Effector CD8-positive, alpha-beta T cell (primary cell): ENCODE data around the gene ADAMTS17.
"Not testable (repeated sequence)": the region's sequence is repeated elsewhere in the genome, so short reads cannot be mapped to it uniquely, and the experiment has no call there.

Source experiments
- DNase-seq: peaks from one replicate; lab custom pipeline; 2025; lab: John Stamatoyannopoulos, UW

The ADAMTS17 gene

GRCh38 chr15:99995543-99995942 lies 346.2 kb downstream of the ADAMTS17 start:
- no peak for DNase-seq

DNA sequence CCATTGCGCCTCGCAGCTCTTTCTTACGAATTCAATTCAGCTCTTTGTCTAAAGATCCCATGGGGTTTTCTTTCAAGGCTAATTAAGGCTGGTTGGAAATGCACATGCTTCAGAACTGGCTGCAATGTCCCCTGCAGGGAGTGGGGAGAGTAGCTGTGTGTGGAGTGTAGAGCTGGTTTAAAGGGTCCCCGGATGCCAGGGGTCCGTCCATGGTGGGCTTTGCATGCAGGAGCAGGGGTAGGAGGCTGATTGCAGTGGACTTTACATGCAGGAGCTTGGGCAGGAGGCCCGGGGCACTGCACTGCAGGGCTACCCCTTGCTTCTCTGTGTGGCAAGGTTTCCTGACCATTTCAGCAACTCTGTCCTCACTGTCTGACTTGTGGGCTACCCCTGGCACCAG lies 346.9 kb downstream of the ADAMTS17 start:
- DNase-seq: no peak

GRCh38 chr15:99993681-99994131 lies 348.1 kb downstream of the ADAMTS17 start:
- no peak for DNase-seq

DNA sequence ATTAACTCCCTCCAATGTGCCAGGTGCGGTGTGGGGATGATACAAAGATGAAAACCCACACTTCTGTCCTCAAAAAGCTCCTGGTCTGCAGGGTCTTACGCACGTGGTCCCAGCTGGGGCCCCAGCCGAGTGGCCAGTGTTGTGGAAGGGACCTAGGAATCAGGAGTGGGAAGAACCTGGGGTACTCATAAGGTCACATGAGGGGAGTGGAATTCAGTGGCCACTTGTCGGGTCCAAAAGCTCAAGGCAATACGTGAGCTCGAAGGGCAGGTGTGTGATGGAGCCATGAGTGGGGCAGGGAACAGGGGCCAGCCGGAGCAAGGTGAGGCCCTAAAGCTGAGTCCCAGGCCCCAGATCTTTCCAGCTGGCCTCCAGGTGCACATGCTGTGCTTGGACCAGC lies 348.5 kb downstream of the ADAMTS17 start:
- DNase-seq: no peak

- DNase-seq: no peak
Measured at GRCh38 chr15:99992611-99993231, 349.1 kb downstream of the ADAMTS17 start.

GRCh38 chr15:99989095-99989494 lies 352.7 kb downstream of the ADAMTS17 start:
- no peak for DNase-seq

GRCh38 chr15:99987701-99988100 lies 354.1 kb downstream of the ADAMTS17 start:
- DNase-seq: no peak

DNA sequence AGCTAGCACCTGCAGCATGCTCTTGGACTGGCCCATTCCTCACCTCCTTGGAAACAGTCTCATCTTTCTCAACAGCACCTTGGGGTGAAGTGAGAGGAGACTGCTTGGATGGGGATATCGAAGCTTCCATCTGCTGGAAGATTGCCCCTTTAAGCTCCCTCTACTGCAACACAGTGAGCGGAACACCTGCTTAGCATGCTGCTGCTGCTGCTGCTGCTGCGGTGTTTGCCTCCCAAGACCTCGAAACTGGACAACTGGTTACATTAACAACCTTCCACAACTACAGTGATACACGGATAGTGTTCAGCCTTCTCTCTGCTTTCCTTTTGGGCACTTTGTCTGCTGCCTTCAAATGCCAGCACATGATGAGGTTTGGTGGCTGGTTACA lies 354.7 kb downstream of the ADAMTS17 start:
- no peak for DNase-seq

DNA sequence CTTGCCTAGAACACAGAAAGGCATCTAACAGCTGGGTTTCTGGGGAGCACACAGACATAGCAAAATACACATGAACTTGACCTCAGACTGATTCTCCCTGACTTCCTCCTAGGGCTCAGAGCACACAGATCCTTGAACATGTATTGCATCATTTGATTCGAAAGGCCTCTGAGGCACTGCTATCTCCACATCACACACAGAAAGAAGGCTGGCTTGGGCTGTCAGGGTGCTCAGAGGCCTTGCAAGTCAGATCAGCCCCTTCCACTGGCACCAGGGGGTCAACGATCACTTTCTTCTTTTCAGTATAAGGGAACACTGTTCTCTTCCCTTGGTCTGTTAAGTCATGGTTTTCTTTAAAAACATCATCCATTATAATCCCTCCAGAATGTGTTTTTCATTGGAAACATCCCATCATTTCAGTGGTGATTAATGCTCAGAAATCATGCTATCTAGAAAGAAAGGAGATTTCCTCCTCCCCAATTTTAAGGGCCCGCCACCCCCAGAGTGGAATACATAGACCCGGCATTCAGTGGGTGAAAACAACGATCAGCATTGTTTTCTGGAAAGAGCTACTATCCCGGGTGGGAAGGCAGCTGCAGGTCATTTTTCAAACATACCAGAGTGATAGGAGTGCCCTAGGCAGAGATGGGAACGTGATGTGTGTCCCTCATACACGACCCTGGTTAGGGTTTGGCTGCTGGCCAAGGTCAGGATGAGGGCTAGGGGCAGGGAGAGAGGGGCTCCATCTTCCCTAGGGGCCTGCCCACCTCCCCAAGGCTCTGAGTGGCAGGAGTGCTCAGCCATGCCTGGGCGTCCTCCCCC lies 355.3 kb downstream of the ADAMTS17 start:
- no peak for DNase-seq

DNA sequence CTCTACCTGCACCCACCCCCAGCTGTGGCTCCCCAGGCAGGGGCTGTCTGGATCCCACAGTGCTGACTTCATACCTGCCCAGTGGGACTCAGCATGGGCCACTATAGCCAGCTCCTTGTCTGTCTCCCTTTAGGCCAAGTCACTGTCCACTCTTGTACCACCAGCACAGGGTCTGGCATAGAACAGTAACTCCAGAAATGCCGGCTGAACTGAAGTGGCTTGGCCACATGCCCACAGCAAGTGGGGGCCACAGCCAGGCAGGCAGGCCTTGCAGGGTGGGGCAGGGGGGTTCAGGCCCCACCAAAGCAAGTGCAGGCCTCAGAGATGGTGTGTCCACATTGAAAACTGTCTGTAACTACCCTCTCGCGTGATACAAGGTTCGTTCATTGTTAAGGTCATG lies 355.9 kb downstream of the ADAMTS17 start:
- DNase-seq: no peak

GRCh38 chr15:99984491-99985243 lies 357.1 kb downstream of the ADAMTS17 start:
- DNase-seq: no peak

DNA sequence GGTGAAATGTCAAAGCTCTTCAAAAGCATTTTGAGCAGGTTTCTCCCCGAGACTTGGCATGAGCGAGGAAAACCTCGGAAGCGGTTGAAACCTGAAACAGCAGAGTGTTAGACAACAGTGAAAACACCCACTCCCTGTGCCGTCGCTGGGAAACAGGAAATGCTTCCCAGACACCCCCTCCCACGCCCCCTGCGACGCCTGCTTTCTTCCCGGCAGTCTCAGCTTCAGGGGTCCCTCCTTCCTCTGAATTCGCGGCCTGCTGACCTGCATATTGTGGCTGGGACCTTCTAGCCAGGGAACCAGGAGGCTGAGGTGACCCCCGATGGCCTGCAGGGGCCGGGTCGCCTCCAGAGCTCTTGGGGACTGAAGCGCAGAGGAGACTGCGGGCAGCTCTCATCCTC lies 357.9 kb downstream of the ADAMTS17 start:
- DNase-seq: no peak

DNA sequence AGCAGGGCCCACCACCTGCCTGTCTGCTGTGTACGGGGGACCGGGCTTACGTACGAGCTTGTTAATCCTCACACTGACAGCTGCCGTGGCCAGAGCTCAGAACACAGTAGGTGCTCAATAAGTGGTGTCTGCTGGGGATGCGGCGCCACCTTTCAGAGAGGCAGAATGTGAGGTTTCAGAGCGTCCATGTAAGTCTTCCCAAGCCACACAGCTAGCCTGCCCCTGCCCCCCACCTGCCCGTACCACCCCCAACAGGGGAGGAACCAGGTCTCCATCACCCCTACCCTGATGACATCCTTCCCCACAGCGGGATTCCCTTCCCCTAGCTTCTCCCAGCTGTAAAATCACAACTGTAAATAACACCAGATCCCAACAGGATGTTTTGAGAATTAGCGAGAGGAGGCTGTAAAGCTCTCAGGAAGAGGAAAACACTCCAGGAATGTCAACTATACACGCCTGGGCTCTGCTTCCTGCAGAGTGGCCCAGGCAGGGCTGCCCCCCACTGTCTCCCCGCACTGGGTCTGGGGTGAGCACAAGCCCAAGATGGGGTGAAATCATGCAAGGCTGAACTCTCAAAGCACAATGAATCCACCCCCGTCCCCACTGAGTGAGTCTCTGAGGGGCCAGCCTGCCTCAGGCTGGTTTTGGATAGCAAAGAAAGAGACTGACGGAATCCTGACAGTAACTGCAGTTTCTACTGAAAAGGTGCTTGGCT lies 358.4 kb downstream of the ADAMTS17 start:
- DNase-seq: no peak

DNA sequence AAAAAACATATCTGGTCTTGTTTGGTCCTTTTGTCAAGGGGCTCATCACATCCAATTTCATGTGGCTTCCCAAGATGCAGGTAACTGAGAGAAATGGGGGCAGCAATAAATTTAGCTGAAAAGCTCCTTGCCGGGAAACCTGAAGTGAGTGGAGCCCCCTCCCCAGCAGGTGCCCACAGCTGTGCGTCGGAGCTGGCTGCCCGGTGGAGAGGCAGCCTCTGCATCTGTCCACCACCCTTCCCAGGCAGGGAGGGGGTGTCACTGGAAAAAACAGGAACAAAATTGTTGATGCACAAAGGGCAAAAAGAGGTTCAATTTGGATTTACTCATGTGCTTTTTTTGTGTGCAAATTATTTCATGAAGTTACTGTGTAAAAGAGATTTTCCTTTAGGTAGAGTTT lies 359.1 kb downstream of the ADAMTS17 start:
- no peak for DNase-seq

DNA sequence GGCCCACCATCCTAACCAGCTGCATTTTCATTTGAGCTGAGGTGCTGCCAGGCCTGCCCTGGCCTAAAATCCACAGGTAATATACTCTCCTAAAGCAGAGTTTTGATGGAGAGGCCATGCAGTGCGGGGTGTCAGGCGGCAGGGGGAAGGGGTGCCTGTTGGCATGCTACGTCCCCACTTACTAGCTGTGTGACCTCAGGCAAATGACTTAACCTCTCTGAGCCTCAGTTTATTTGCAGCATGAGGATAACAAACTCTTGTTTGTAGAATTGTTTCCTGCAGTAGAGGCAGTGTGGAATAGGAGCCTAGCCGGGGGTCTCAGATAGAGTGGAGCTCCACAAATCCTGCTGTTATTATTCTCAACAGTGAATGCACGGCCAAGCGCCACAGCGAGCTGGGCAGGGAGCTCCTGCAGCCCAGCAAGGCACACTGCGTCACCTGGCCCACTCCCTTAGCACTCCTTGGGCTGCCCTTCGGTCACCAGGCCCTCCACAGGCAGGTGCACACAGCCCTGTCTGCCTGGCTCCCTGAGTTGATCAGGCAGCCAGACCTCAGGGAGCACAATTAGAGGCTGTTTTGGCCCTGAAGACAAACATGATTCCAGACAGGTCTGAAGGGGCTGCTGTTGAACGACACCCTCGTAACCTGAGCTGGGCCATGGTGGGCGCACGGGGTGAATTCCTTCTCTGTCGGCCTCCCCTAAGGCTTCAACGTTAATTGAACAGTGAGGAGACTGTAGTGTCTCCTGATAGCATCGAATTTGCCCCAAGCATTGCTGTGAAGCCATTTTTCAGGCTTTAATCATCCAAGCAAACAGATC lies 359.7 kb downstream of the ADAMTS17 start:
- DNase-seq: no peak

DNA sequence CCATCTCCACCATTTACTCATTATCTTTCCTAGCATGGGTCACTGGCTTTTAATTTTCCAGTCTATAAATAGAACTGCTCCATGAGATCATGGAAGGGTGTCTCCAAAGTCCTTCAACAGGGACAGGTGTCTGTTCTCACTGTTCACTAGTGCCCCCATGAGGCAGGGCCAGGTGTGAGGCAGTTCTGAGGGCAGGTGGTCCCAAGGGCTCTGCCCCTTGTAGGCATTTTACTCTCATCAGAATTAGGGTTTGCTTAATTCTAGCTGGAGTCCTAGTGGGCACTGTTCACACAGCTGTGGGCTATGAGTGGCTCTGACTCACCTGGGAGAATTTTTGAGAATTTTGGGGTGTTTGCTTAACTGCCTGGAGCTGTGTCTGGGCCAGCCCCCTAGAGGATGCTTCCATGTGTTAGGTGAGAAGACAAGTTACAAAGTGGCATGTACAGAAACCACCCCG lies 360.6 kb downstream of the ADAMTS17 start:
- DNase-seq: no peak

DNA sequence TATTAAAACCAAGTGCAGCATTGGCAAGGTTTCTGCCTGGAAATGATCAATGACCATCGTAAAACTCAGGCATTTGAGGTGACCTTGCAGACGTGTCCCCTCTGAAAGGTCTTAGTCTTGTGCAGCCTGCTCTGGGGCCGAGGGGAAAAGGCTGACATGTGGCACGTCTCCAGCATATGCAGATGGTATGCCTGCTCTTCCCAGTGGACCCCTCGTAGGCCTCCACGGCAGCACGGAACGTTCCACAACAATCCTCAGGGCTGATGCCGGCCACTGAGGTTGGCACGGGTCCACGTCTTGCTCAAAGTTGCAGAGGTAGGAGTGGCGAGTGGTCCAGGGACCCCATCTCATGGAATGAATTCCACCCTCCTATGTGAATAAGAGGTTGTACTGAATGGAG lies 361.0 kb downstream of the ADAMTS17 start:
- DNase-seq: no peak

- DNase-seq: not testable (repeated sequence)
Measured at GRCh38 chr15:99979886-99980285, 361.9 kb downstream of the ADAMTS17 start.

DNA sequence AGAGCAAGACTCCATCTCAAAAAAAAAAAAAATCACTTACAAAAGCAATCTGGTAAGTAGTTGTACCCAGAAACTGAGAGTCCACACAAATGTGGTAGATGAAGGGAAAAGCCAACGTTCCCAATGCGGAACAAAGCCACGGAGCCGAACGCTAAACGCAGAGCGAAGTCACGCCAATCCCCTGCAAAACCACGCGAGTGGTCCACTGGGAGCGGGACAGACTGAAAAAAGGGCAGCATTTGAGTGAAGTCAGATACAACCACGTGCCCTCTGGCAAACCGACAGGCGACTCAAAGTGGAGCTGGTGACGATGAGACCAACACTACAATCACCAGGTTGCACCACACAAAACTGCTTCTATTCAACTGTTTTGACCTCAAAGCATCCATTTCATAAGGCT lies 362.4 kb downstream of the ADAMTS17 start:
- no peak for DNase-seq

- DNase-seq: no peak
Measured at GRCh38 chr15:99978426-99978825, 363.3 kb downstream of the ADAMTS17 start.

GRCh38 chr15:99977929-99978328 lies 363.8 kb downstream of the ADAMTS17 start:
- DNase-seq: no peak
